A549 (cell line): Measurements from ENCODE around the gene PDZD2. TPM values are rescaled to one million over a fixed set of nuclear protein-coding genes. Genes with fewer than 3 reads are reported as not detected.

Experiments used
- ATAC-seq, 2 experiments: fragments of 200-7000 bp in 1 of 2; fragments of >200 bp in 1 of 2; cut with Nextera tagmentation in 1 of 2; cut with Tn5 transposase in 1 of 2; 3 replicates each; pipeline versions ENCODE4 v1.8.0 to v1.9.1; 2018 to 2020; ENCODE audit warnings: mild to moderate bottlenecking in 1 of 2, moderate library complexity in 1 of 2
- CTCF ChIA-PET: fragments of 300-600 bp; sonication (Branson Sonifier 250); formaldehyde crosslinking; extraction: SDS; loops from one replicate; lab custom pipeline; 2021; ENCODE audit warnings: antibody characterized with exemption, inconsistent platforms; lab: Yijun Ruan, JAX
- POLR2A ChIA-PET: fragments of 350-600 bp; formaldehyde crosslinking; extraction: SDS; loops from one replicate; lab custom pipeline; 2021; ENCODE audit warnings: antibody characterized with exemption, inconsistent platforms; lab: Yijun Ruan, JAX
- DNase-seq, 2 experiments: peaks; one replicate each; pipeline versions ENCODE4 v3.0.0 to v3.0.0-alpha.2; 2011 to 2016; ENCODE audit warnings: low read depth in 1 of 2, low spot score in 1 of 2
- FAIRE-seq: peaks from 2 replicates; lab custom pipeline; 2011; peaks lifted over from hg19 to GRCh38; lab: Jason Lieb, UNC
- H3K27ac ChIP-seq, 2 experiments: fragments of >200 bp; sonication (Bioruptor Twin); formaldehyde crosslinking; 3 replicates each; pipeline ENCODE4 v1.5.1; 2016 to 2017
- H3K4me1 ChIP-seq: fragments of >200 bp; sonication (Bioruptor Twin); formaldehyde crosslinking; 3 replicates; pipeline ENCODE4 v1.6.1; 2016
- H3K4me2 ChIP-seq: fragments of >200 bp; sonication (Bioruptor Twin); formaldehyde crosslinking; 3 replicates; pipeline ENCODE4 v1.6.1; 2016
- H3K4me3 ChIP-seq: fragments of >200 bp; sonication (Bioruptor Twin); formaldehyde crosslinking; 3 replicates; pipeline ENCODE4 v1.5.1; 2016
- H3K9me3 ChIP-seq: fragments of >200 bp; sonication (Bioruptor Twin); formaldehyde crosslinking; 3 replicates; pipeline ENCODE4 v1.6.1; 2016
- CBX2 ChIP-seq: fragments of 200-600 bp; sonication (generic); IDR thresholded peaks from 2 replicates; pipeline ENCODE4 v1.6.1; 2016; ENCODE audit warnings: low read depth, mild to moderate bottlenecking, borderline replicate concordance
- CHD4 ChIP-seq: fragments of 200-600 bp; sonication (generic); IDR thresholded peaks from 2 replicates; pipeline ENCODE4 v1.6.1; 2016; ENCODE audit warnings: antibody characterized with exemption, mild to moderate bottlenecking, borderline replicate concordance
- FOXS1 ChIP-seq: fragments of 250-450 bp; sonication (Bioruptor Pico); IDR thresholded peaks from 2 replicates; pipeline ENCODE4 v1.5.0; 2020; ENCODE audit warnings: mild to moderate bottlenecking, moderate library complexity
- HDAC2 ChIP-seq: fragments of 200-600 bp; sonication (generic); IDR thresholded peaks from 2 replicates; pipeline ENCODE4 v1.6.1; 2016
- HEYL ChIP-seq: fragments of 250-450 bp; sonication (Bioruptor Pico); IDR thresholded peaks from 2 replicates; pipeline ENCODE4 v1.8.0; 2021; ENCODE audit warnings: mild to moderate bottlenecking, moderate library complexity
- HOXB13 ChIP-seq: fragments of 250-450 bp; sonication (Bioruptor Pico); IDR thresholded peaks from 2 replicates; pipeline ENCODE4 v1.5.0; 2020; ENCODE audit warnings: low read depth, mild to moderate bottlenecking, moderate library complexity
- HOXB5 ChIP-seq: fragments of 250-450 bp; sonication (Bioruptor Pico); IDR thresholded peaks from 2 replicates; pipeline ENCODE4 v1.5.0; 2020; ENCODE audit warnings: mild to moderate bottlenecking, moderate library complexity
- JUNB ChIP-seq: fragments of >200 bp; sonication (Bioruptor Twin); formaldehyde crosslinking; IDR thresholded peaks from 2 replicates; pipeline ENCODE4 v1.6.1; 2016
- KDM1A ChIP-seq: fragments of 200-600 bp; sonication (generic); IDR thresholded peaks from 2 replicates; pipeline ENCODE4 v1.6.1; 2016; ENCODE audit warnings: low read depth, mild to moderate bottlenecking
- MAFK ChIP-seq: fragments of 450-650 bp; IDR thresholded peaks from 2 replicates; pipeline ENCODE4 v1.6.1; 2014; ENCODE audit not compliant: partially characterized antibody
- NFE2L2 ChIP-seq: fragments of 150-350 bp; conservative IDR thresholded peaks from 2 replicates; pipeline ENCODE4 v1.6.1; 2014; ENCODE audit warnings: low read length
- NR3C1 ChIP-seq: fragments of >200 bp; sonication (Bioruptor Twin); formaldehyde crosslinking; IDR thresholded peaks from 3 replicates; pipeline ENCODE4 v1.6.1; 2017
- POLR2A ChIP-seq: IDR thresholded peaks from 2 replicates; pipeline ENCODE4 v1.6.1; 2012; ENCODE audit warnings: mild to moderate bottlenecking, low read length
- POLR2AphosphoS2 ChIP-seq: conservative IDR thresholded peaks from 2 replicates; pipeline ENCODE4 v1.6.1; 2012; ENCODE audit warnings: low read length, improper control_type of control experiment, inconsistent platforms
- RFX5 ChIP-seq: fragments of 450-650 bp; IDR thresholded peaks from 2 replicates; pipeline ENCODE4 v1.7.1; 2014; ENCODE audit warnings: antibody characterized with exemption, mild to moderate bottlenecking, moderate library complexity
- RNF2 ChIP-seq: fragments of 200-600 bp; sonication (generic); IDR thresholded peaks from 2 replicates; pipeline ENCODE4 v1.6.1; 2016; ENCODE audit warnings: low read depth, mild to moderate bottlenecking, antibody characterized with exemption, moderate library complexity, borderline replicate concordance
- SREBF2 ChIP-seq: fragments of 450-650 bp; IDR thresholded peaks from 2 replicates; pipeline ENCODE4 v1.6.1; 2014; ENCODE audit warnings: mild to moderate bottlenecking, moderate library complexity
- TFCP2L1 ChIP-seq: fragments of 250-450 bp; sonication (Bioruptor Pico); IDR thresholded peaks from 2 replicates; pipeline ENCODE4 v1.5.0; 2021; ENCODE audit warnings: mild to moderate bottlenecking
- TP53 ChIP-seq: fragments of 250-450 bp; sonication (Bioruptor Pico); IDR thresholded peaks from 2 replicates; pipeline ENCODE4 v1.5.0; 2021; ENCODE audit warnings: mild to moderate bottlenecking, moderate library complexity
- ZC3H11A ChIP-seq: fragments of 450-650 bp; IDR thresholded peaks from 2 replicates; pipeline ENCODE4 v1.6.1; 2014; ENCODE audit warnings: antibody characterized with exemption, mild to moderate bottlenecking
- ZFP36 ChIP-seq: fragments of 450-650 bp; IDR thresholded peaks from 2 replicates; pipeline ENCODE4 v1.6.1; 2014; ENCODE audit warnings: borderline replicate concordance; ENCODE audit not compliant: partially characterized antibody
- ZNF302 ChIP-seq: fragments of 250-450 bp; sonication (Bioruptor Pico); IDR thresholded peaks from 2 replicates; pipeline ENCODE4 v1.9.0; 2021; ENCODE audit warnings: inconsistent platforms, mild to moderate bottlenecking, moderate library complexity
- WGBS: methylation state at CpG from one replicate; pipeline ENCODE4 v1.1.6; 2017; ENCODE audit errors: missing lambda C conversion rate; 5-methylcytosine and 5-hydroxymethylcytosine counted together
- polyA plus RNA-seq, 4 experiments: library from polyadenylated mRNA; depleted of rRNA in 3 of 4; stranded (reverse); fragments of >200 nt; fragmentation: RNase III in 1 of 4; extraction: RNeasy Plus Mini Kit Qiagen cat#74134 plus additional on column Dnase treatment in 1 of 4; gene quantifications; 2 replicates in 3 of 4; 3 replicates in 1 of 4; pipeline ENCODE4 v1.2.3, GENCODE V29; 2011 to 2017
- TF ChIP-seq, protein P1 (sequence below): fragments of >200 bp; sonication (Bioruptor Twin); formaldehyde crosslinking; IDR thresholded peaks from 3 replicates; pipeline ENCODE4 v1.6.1; 2016
- TF ChIP-seq, protein P2 (sequence below): fragments of 200-600 bp; sonication (generic); IDR thresholded peaks from 2 replicates; pipeline ENCODE4 v1.6.1; 2016; ENCODE audit warnings: antibody characterized with exemption, mild to moderate bottlenecking, moderate library complexity
- TF ChIP-seq, protein P3 (sequence below): IDR thresholded peaks from 2 replicates; pipeline ENCODE4 v1.6.1; 2012
- TF ChIP-seq, protein P4 (sequence below): fragments of 250-450 bp; sonication (Bioruptor Pico); IDR thresholded peaks from 2 replicates; pipeline ENCODE4 v1.5.0; 2020; ENCODE audit warnings: low read depth, mild to moderate bottlenecking, moderate library complexity

Gene PDZD2
- polyA plus RNA-seq, 2 of the 4 experiments (the other 2 are of a cell fraction): 0.06 to 0.09 TPM

- TF ChIP-seq, protein P1, sequence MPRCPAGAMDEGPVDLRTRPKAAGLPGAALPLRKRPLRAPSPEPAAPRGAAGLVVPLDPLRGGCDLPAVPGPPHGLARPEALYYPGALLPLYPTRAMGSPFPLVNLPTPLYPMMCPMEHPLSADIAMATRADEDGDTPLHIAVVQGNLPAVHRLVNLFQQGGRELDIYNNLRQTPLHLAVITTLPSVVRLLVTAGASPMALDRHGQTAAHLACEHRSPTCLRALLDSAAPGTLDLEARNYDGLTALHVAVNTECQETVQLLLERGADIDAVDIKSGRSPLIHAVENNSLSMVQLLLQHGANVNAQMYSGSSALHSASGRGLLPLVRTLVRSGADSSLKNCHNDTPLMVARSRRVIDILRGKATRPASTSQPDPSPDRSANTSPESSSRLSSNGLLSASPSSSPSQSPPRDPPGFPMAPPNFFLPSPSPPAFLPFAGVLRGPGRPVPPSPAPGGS: no peak
These were observed 16.6 kb downstream of the PDZD2 start (continued) for GRCh38 chr5:31655491-31655890.

DNA sequence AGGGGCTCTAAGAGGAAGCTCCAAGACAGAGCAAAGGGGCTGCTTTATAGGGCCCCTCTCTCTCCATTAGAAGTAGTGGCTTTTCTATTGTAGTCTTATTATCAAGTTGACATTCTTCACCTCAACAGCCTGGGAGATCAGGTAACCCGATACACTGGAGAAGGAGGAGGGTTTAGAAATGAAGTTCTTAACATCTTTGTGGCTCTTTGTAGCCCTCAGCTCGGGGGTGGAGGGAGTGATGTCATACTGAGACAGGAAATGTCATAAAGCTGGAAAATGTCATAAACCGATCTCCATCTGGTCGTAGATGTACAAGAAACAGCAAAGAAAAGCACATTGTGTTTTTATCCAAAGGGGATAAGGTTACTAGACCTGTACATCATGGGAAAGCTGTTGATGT lies 17.9 kb downstream of the PDZD2 start:
- POLR2A ChIA-PET: no interaction called here
- Histone ChIP-seq H3K27ac (no peak overlapping the region), H3K4me3 (no peak overlapping the region), H3K4me2 (no peak overlapping the region), H3K4me1 (no peaks in the 10 kb centered on the region), H3K9me3 (peaks cover 16% of the 10 kb centered on the region; the same call in 2 of the 3 replicates)
- ATAC-seq: no peak
- CTCF ChIA-PET: interaction anchor here (1.0 to 1.7 kb wide), 2 partner anchors 18 to 152 kb away, joined by 3 to 11 read pairs; partner anchors contain the start of gene PDZD2
- FAIRE-seq: no peak
- DNase-seq: no peak
- TF ChIP-seq POLR2A: no peak
- TF ChIP-seq MAFK: no peak
- no peak for TF ChIP-seq HEYL (CRISPR knock-in tag)
- TF ChIP-seq, protein P2, sequence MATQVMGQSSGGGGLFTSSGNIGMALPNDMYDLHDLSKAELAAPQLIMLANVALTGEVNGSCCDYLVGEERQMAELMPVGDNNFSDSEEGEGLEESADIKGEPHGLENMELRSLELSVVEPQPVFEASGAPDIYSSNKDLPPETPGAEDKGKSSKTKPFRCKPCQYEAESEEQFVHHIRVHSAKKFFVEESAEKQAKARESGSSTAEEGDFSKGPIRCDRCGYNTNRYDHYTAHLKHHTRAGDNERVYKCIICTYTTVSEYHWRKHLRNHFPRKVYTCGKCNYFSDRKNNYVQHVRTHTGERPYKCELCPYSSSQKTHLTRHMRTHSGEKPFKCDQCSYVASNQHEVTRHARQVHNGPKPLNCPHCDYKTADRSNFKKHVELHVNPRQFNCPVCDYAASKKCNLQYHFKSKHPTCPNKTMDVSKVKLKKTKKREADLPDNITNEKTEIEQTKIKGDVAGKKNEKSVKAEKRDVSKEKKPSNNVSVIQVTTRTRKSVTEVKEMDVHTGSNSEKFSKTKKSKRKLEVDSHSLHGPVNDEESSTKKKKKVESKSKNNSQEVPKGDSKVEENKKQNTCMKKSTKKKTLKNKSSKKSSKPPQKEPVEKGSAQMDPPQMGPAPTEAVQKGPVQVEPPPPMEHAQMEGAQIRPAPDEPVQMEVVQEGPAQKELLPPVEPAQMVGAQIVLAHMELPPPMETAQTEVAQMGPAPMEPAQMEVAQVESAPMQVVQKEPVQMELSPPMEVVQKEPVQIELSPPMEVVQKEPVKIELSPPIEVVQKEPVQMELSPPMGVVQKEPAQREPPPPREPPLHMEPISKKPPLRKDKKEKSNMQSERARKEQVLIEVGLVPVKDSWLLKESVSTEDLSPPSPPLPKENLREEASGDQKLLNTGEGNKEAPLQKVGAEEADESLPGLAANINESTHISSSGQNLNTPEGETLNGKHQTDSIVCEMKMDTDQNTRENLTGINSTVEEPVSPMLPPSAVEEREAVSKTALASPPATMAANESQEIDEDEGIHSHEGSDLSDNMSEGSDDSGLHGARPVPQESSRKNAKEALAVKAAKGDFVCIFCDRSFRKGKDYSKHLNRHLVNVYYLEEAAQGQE: no peak
- no peak for TF ChIP-seq JUNB
- no peak for TF ChIP-seq ZC3H11A
- no peak for TF ChIP-seq FOXS1 (CRISPR knock-in tag)
- no peak for TF ChIP-seq NR3C1
- TF ChIP-seq, protein P3, sequence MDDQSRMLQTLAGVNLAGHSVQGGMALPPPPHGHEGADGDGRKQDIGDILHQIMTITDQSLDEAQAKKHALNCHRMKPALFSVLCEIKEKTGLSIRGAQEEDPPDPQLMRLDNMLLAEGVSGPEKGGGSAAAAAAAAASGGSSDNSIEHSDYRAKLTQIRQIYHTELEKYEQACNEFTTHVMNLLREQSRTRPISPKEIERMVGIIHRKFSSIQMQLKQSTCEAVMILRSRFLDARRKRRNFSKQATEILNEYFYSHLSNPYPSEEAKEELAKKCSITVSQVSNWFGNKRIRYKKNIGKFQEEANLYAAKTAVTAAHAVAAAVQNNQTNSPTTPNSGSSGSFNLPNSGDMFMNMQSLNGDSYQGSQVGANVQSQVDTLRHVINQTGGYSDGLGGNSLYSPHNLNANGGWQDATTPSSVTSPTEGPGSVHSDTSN: no peak
- no peak for TF ChIP-seq HDAC2
- no peak for TF ChIP-seq POLR2AphosphoS2
- TF ChIP-seq SREBF2: no peak
- TF ChIP-seq HOXB5 (CRISPR knock-in tag): no peak
- TF ChIP-seq TFCP2L1: no peak
- no peak for TF ChIP-seq NFE2L2
- TF ChIP-seq, protein P4, sequence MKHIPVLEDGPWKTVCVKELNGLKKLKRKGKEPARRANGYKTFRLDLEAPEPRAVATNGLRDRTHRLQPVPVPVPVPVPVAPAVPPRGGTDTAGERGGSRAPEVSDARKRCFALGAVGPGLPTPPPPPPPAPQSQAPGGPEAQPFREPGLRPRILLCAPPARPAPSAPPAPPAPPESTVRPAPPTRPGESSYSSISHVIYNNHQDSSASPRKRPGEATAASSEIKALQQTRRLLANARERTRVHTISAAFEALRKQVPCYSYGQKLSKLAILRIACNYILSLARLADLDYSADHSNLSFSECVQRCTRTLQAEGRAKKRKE (CRISPR knock-in tag): no peak
- TF ChIP-seq CBX2: no peak
- no peak for TF ChIP-seq RNF2
- 2% methylated on average over 4 of the region's 4 CpGs for WGBS

DNA sequence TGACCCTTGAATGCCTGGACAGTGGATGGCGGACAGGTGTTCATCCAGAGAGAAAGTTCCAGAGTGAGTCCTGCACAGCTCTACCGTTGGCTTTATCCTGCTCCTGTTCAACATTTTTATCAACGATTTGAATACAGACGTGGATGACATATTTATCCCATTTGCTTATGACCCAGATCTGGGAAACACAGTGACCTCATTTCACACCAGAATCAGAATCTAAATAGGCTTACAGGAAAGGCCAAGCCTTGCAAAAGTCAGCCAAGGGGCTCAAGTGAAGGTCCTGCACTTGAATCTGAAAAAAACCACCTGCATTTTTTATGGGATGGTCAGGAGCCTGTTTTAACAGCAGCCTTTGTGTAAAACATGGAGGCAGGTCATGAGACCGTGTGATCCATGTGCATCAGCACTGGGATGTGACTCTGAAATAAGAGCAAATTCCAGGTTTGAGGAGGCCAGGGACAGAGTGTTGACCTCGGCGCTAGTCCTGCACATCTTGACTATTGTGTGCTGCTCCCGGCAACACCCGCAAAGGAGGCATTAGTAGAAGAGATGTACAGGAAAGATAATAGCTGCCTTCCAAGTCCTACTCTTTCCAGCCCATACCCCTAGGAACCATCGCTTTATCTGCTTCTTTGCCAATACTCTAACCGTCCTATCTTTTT lies 18.5 kb downstream of the PDZD2 start:
- 30% methylated on average over 11 of the region's 11 CpGs for WGBS
- ChIA-PET POLR2A (no interaction called here), CTCF (interaction anchor here (1.0 to 1.7 kb wide), 2 partner anchors 19 to 152 kb away, joined by 3 to 11 read pairs; partner anchors contain the start of gene PDZD2)
- Histone ChIP-seq H3K27ac (no peak overlapping the region), H3K4me1 (no peaks in the 10 kb centered on the region), H3K4me2 (no peak overlapping the region), H3K9me3 (peaks cover 16% of the 10 kb centered on the region; the same call in 2 of the 3 replicates), H3K4me3 (no peak overlapping the region)
- FAIRE-seq (no peak), ATAC-seq (no peak), DNase-seq (no peak)
- TF ChIP-seq ZFP36 (no peak), ZNF302 (no peak), RFX5 (no peak), TP53 (CRISPR knock-in tag) (no peak), CHD4 (no peak), JUNB (no peak), HOXB13 (CRISPR knock-in tag) (no peak), POLR2AphosphoS2 (no peak), KDM1A (no peak)
